Prostate gland (tissue), 2 donors: ENCODE results near the gene GAB2. TPM values are rescaled to one million over a fixed set of nuclear protein-coding genes. Genes with fewer than 3 reads are reported as not detected.

Experiments
- DNase-seq: peaks from one replicate; pipeline ENCODE4 v3.0.0-alpha.2; 2019; ENCODE audit warnings: low spot score
- H3K27ac ChIP-seq, 2 donors: fragments of 200-600 bp; sonication (generic); 2 replicates each; pipeline ENCODE4 v1.5.1; 2017 to 2019
- H3K27me3 ChIP-seq: fragments of 200-600 bp; sonication (generic); replicated peaks from 2 replicates; pipeline ENCODE4 v1.5.1; 2019; ENCODE audit not compliant: insufficient read depth
- H3K36me3 ChIP-seq, 2 donors: fragments of 200-600 bp; sonication (generic); 1 replicate in 1 of 2; 2 replicates in 1 of 2; pipeline versions ENCODE4 v1.5.1 to v1.8.1; 2017 to 2019
- H3K4me1 ChIP-seq: fragments of 200-600 bp; sonication (generic); replicated peaks from 2 replicates; pipeline ENCODE4 v1.5.1; 2019
- H3K4me3 ChIP-seq, 2 donors: fragments of 200-600 bp; sonication (generic); 2 replicates each; pipeline ENCODE4 v1.5.1; 2017 to 2019
- H3K9me3 ChIP-seq: fragments of 200-600 bp; sonication (generic); 2 replicates; pipeline ENCODE4 v1.5.1; 2017
- CTCF ChIP-seq, 4 experiments: fragments of 200-600 bp in 2 of 4; fragments of 450-650 bp in 2 of 4; sonication (generic) in 2 of 4; IDR thresholded peaks; 1 replicate in 3 of 4; 2 replicates in 1 of 4; pipeline ENCODE4 v1.5.1; 2016 to 2019; ENCODE audit warnings: antibody characterized with exemption in 4 of 4, mild to moderate bottlenecking in 2 of 4, moderate library complexity in 2 of 4
- POLR2A ChIP-seq: fragments of 450-650 bp; IDR thresholded peaks from one replicate; pipeline ENCODE4 v1.6.1; 2016; ENCODE audit warnings: antibody characterized with exemption, mild to moderate bottlenecking
- POLR2AphosphoS5 ChIP-seq: sonication (generic); formaldehyde crosslinking; IDR thresholded peaks from one replicate; pipeline ENCODE4 v1.6.1; 2017; ENCODE audit warnings: antibody characterized with exemption
- whole genome bisulfite sequencing: methylation state at CpG from one replicate; pipeline ENCODE4 v1.1.5; 2018; 5-methylcytosine and 5-hydroxymethylcytosine counted together
- intact Hi-C: fragments of 100-400 bp; cut with DNase I; formaldehyde crosslinking; loops from one replicate; pipeline ENCODE4 v1.14.2; 2022
- total RNA-seq, 2 donors: library from RNA; depleted of rRNA; stranded (reverse); fragments of >200 nt; gene quantifications; one replicate each; pipeline ENCODE4 v1.1.0, GENCODE V29; 2016

The GAB2 gene
- total RNA-seq, 2 donors from 2014 or later, result 7.4 to 12.8 TPM

- Histone ChIP-seq H3K4me1 (no peaks in the 10 kb centered on the region), H3K4me3 (no peak overlapping the region), H3K27me3 (no peaks in the 10 kb centered on the region), H3K9me3 (no peaks in the 10 kb centered on the region), H3K27ac (no peak overlapping the region), H3K36me3 (peaks cover 0 to 5% of the 10 kb centered on the region in 2 donors)
- TF ChIP-seq POLR2AphosphoS5 (no peak), POLR2A (no peak), CTCF (IDR thresholded peaks at IDR 0.05) (no peak)
- intact Hi-C loops, result no loop called here
- no peak for DNase-seq
- WGBS, result 35% methylated on average over 51 of the region's 60 CpGs
Observed at GRCh38 chr11:78195917-78196560, 221.6 kb downstream of the GAB2 start.

- Histone ChIP-seq H3K9me3 (no peaks in the 10 kb centered on the region), H3K27ac (no peak overlapping the region), H3K36me3 (no peaks in the 10 kb centered on the region), H3K4me1 (no peaks in the 10 kb centered on the region), H3K27me3 (no peaks in the 10 kb centered on the region), H3K4me3 (no peak overlapping the region)
- 97% methylated on average over 3 of the region's 3 CpGs for WGBS
- TF ChIP-seq CTCF (IDR thresholded peaks at IDR 0.05) (no peak), POLR2AphosphoS5 (no peak), POLR2A (no peak)
- no peak for DNase-seq
- intact Hi-C loops, result no loop called here
Observed at GRCh38 chr11:78194490-78194889, 223.1 kb downstream of the GAB2 start.

DNA sequence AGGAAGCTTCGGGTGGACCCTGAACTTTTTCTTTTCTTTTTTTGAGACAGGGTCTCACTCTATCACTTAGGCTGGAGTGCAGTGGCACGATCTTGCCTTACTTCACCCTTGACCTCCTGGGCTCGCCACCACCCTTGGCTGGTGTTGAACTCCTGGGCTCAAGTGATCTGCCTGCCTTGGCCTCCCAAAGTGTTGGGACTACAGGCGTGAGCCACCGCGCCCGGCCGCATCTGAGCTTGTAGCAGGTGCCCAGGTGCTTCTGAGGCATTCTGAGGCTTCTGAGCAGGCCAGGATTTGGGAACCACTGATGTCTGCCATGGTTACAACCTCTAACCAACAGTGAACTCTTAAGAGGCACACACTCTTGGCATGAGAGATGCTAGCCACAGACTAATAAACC, 223.8 kb downstream of the GAB2 start:
- intact Hi-C loops, result no loop called here
- Histone ChIP-seq H3K9me3 (no peaks in the 10 kb centered on the region), H3K4me3 (no peak overlapping the region), H3K4me1 (no peaks in the 10 kb centered on the region), H3K27ac (no peak overlapping the region), H3K27me3 (no peaks in the 10 kb centered on the region), H3K36me3 (no peaks in the 10 kb centered on the region)
- DNase-seq, result no peak
- no peak for TF ChIP-seq POLR2AphosphoS5
- no peak for TF ChIP-seq CTCF (IDR thresholded peaks at IDR 0.05)
- no peak for TF ChIP-seq POLR2A
- WGBS, result 96% methylated on average over 8 of the region's 8 CpGs

DNA sequence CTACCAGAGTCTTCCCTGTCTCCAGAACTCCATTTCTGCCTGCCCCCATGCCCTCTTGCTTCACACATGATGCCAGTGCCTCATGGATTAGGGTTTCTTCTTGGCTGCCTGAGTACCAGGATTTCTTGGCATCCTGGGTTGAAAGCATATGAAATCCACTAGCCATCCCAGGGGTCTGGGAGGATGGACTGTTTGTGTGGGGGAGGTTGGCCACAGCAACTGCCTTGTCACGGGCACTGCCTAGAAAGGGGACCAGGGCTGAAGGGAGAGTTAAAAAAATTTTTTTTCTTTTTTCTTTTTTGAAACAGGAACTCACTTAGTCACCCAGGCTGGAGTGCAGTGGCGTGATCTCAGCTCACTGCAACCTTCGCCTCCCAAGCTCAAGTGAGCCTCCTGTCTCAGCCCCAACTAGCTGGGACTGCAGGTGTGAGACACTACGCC, 224.7 kb downstream of the GAB2 start:
- no peaks in the 10 kb centered on the region for H3K9me3 ChIP-seq
- intact Hi-C loops, result no loop called here
- no peaks in the 10 kb centered on the region for H3K4me1 ChIP-seq
- H3K27me3 ChIP-seq, result no peaks in the 10 kb centered on the region
- no peak overlapping the region for H3K27ac ChIP-seq
- no peak for DNase-seq
- no peaks in the 10 kb centered on the region for H3K36me3 ChIP-seq
- no peak overlapping the region for H3K4me3 ChIP-seq
- TF ChIP-seq POLR2AphosphoS5, result no peak
- no peak for TF ChIP-seq CTCF (IDR thresholded peaks at IDR 0.05)
- TF ChIP-seq POLR2A, result no peak
- 90% methylated on average over 4 of the region's 4 CpGs for WGBS

DNA sequence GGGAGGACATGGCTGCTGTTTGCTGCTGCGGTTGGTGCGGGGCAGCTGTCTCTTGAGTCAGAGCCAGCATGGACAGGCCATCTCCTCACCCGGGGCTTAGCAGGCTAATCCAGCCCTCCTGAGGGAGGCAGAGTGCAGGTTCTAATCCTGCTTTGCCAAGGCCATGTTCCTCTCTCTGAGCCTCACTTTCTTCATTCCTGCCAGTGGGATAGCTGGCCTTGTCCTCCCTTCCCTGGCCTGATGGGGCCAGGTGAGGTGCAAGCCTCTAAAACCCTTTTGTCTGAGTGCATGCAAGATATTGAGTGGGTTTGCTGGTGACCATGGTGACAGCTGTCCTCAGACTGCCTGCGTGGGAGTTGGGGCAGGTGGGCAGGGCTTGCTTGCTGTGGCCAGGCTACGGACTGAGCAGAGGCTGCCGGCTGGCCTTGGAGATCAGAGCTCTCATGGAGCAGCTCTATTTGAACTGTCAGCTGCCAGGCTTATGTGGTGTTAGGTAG, 225.3 kb downstream of the GAB2 start:
- 86% methylated on average over 6 of the region's 6 CpGs for WGBS
- Histone ChIP-seq H3K4me1 (no peaks in the 10 kb centered on the region), H3K36me3 (no peaks in the 10 kb centered on the region), H3K4me3 (no peak overlapping the region), H3K27ac (no peak overlapping the region), H3K27me3 (no peaks in the 10 kb centered on the region), H3K9me3 (no peaks in the 10 kb centered on the region)
- TF ChIP-seq POLR2A (no peak), POLR2AphosphoS5 (no peak), CTCF (IDR thresholded peaks at IDR 0.05) (no peak)
- intact Hi-C loops, result no loop called here
- no peak for DNase-seq
